HEK293 (cell line): Measurements from ENCODE around the gene P2RX7.

Experiments used
- CTCF ChIA-PET: fragments of 350-600 bp; formaldehyde crosslinking; extraction: SDS; loops from one replicate; lab custom pipeline; 2021; ENCODE audit warnings: antibody characterized with exemption; lab: Yijun Ruan, JAX
- POLR2A ChIA-PET: fragments of 300-600 bp; formaldehyde crosslinking; extraction: SDS; loops from one replicate; lab custom pipeline; 2020; ENCODE audit warnings: antibody characterized with exemption, inconsistent platforms; lab: Yijun Ruan, JAX
- H3K27ac ChIP-seq: fragments of 200-500 bp; sonication (Bioruptor generic); 2 replicates; pipeline ENCODE4 v1.5.1; 2014; ENCODE audit warnings: low read depth, low read length, control low read depth, inconsistent platforms; ENCODE audit errors: extremely low read depth
- H3K36me3 ChIP-seq, 2 experiments: fragments of 200-500 bp in 1 of 2; sonication (Bioruptor generic) in 1 of 2; 1 replicate in 1 of 2; 2 replicates in 1 of 2; pipeline ENCODE4 v1.5.1; 2014 to 2017; ENCODE audit warnings: inconsistent platforms in 2 of 2, low read length in 2 of 2; ENCODE audit not compliant: control insufficient read depth in 2 of 2, insufficient read depth in 1 of 2
- H3K4me1 ChIP-seq: fragments of 200-500 bp; sonication (Bioruptor generic); 2 replicates; pipeline ENCODE4 v1.5.1; 2014; ENCODE audit warnings: mild to moderate bottlenecking, low read length, inconsistent platforms; ENCODE audit not compliant: control insufficient read depth, insufficient read depth
- H3K4me3 ChIP-seq: 2 replicates; pipeline ENCODE4 v1.5.1; 2011; ENCODE audit warnings: low read depth, mild to moderate bottlenecking, control low read depth, low read length, moderate library complexity
- H3K9me3 ChIP-seq: fragments of 200-500 bp; sonication (Bioruptor generic); 2 replicates; pipeline ENCODE4 v1.5.1; 2014; ENCODE audit warnings: low read depth, low read length, inconsistent platforms; ENCODE audit not compliant: control insufficient read depth, insufficient read depth
- ATF2 ChIP-seq: fragments of 450-650 bp; formaldehyde crosslinking; IDR thresholded peaks from 2 replicates; pipeline ENCODE4 v1.5.1; 2016; ENCODE audit warnings: missing biosample characterization, missing genetic modification characterization, low read depth
- CTCF ChIP-seq: fragments of 450-650 bp; formaldehyde crosslinking; IDR thresholded peaks from 2 replicates; pipeline ENCODE4 v1.5.1; 2016; ENCODE audit warnings: missing biosample characterization, missing genetic modification characterization
- KLF17 ChIP-seq: fragments of 450-650 bp; formaldehyde crosslinking; IDR thresholded peaks from 2 replicates; pipeline ENCODE4 v1.5.1; 2016; ENCODE audit warnings: missing biosample characterization, missing genetic modification characterization
- KLF7 ChIP-seq: fragments of 450-650 bp; formaldehyde crosslinking; IDR thresholded peaks from 2 replicates; pipeline ENCODE4 v1.5.1; 2016; ENCODE audit warnings: missing biosample characterization, missing genetic modification characterization, borderline replicate concordance
- SP7 ChIP-seq: fragments of 450-650 bp; formaldehyde crosslinking; IDR thresholded peaks from 2 replicates; pipeline ENCODE4 v1.5.1; 2016; ENCODE audit warnings: missing biosample characterization, missing genetic modification characterization
- ZBTB17 ChIP-seq: fragments of 450-650 bp; formaldehyde crosslinking; IDR thresholded peaks from 2 replicates; pipeline ENCODE4 v1.5.1; 2016; ENCODE audit warnings: missing biosample characterization, missing genetic modification characterization
- ZBTB21 ChIP-seq: fragments of 450-650 bp; formaldehyde crosslinking; IDR thresholded peaks from 2 replicates; pipeline ENCODE4 v1.5.1; 2017; ENCODE audit warnings: missing biosample characterization, missing genetic modification characterization
- ZBTB26 ChIP-seq: fragments of 450-650 bp; formaldehyde crosslinking; optimal IDR thresholded peaks from 2 replicates; pipeline ENCODE3; 2016; ENCODE audit warnings: missing biosample characterization, mild to moderate bottlenecking, missing genetic modification characterization
- ZBTB6 ChIP-seq: fragments of 450-650 bp; formaldehyde crosslinking; IDR thresholded peaks from 2 replicates; pipeline ENCODE4 v1.5.1; 2017; ENCODE audit warnings: missing biosample characterization, missing genetic modification characterization
- ZBTB7A ChIP-seq: fragments of 450-650 bp; formaldehyde crosslinking; IDR thresholded peaks from 2 replicates; pipeline ENCODE4 v1.5.1; 2016; ENCODE audit warnings: low read depth, missing biosample characterization, missing genetic modification characterization
- ZNF10 ChIP-seq: fragments of 450-650 bp; formaldehyde crosslinking; IDR thresholded peaks from 2 replicates; pipeline ENCODE4 v1.5.1; 2017; ENCODE audit warnings: missing biosample characterization, missing genetic modification characterization
- ZNF19 ChIP-seq: fragments of 450-650 bp; formaldehyde crosslinking; IDR thresholded peaks from 2 replicates; pipeline ENCODE4; 2016; ENCODE audit warnings: missing biosample characterization, missing genetic modification characterization, low read depth
- ZNF280C ChIP-seq: fragments of 450-650 bp; formaldehyde crosslinking; IDR thresholded peaks from 2 replicates; pipeline ENCODE4 v1.5.1; 2016; ENCODE audit warnings: missing biosample characterization, missing genetic modification characterization
- ZNF302 ChIP-seq: fragments of 450-650 bp; formaldehyde crosslinking; IDR thresholded peaks from 2 replicates; pipeline ENCODE4 v1.5.1; 2016; ENCODE audit warnings: missing biosample characterization, missing genetic modification characterization, low read depth
- ZNF335 ChIP-seq: fragments of 450-650 bp; formaldehyde crosslinking; conservative IDR thresholded peaks from 2 replicates; pipeline ENCODE4 v1.5.1; 2016; ENCODE audit warnings: missing biosample characterization, missing genetic modification characterization
- ZNF350 ChIP-seq: fragments of 450-650 bp; formaldehyde crosslinking; IDR thresholded peaks from 2 replicates; pipeline ENCODE4 v1.5.0; 2017; ENCODE audit warnings: missing biosample characterization, mild to moderate bottlenecking, missing genetic modification characterization
- ZNF354C ChIP-seq: fragments of 450-650 bp; formaldehyde crosslinking; IDR thresholded peaks from 2 replicates; pipeline ENCODE4 v1.5.1; 2016; ENCODE audit warnings: missing biosample characterization, missing genetic modification characterization, low read depth, borderline replicate concordance
- ZNF624 ChIP-seq: fragments of 450-650 bp; formaldehyde crosslinking; IDR thresholded peaks from 2 replicates; pipeline ENCODE4 v1.5.1; 2017; ENCODE audit warnings: missing biosample characterization, missing genetic modification characterization
- ZNF76 ChIP-seq: fragments of 450-650 bp; formaldehyde crosslinking; IDR thresholded peaks from 2 replicates; pipeline ENCODE4; 2016; ENCODE audit warnings: low read depth, missing biosample characterization, missing genetic modification characterization, borderline replicate concordance
- ZNF777 ChIP-seq: fragments of 450-650 bp; formaldehyde crosslinking; IDR thresholded peaks from 2 replicates; pipeline ENCODE4 v1.5.1; 2017; ENCODE audit warnings: missing biosample characterization, missing genetic modification characterization, borderline replicate concordance

The P2RX7 gene

GRCh38 chr12:121108492-121108891, 24.2 kb upstream of the P2RX7 start:
- ChIA-PET POLR2A (no interaction called here), CTCF (interaction anchor here (1.6 kb wide), 1 partner anchor 103 kb away, joined by 12 read pairs; no protein-coding TSS in a partner anchor)
- H3K9me3 ChIP-seq, result no peaks in the 10 kb centered on the region
- H3K4me3 ChIP-seq, result no peak overlapping the region
- H3K4me1 ChIP-seq, result no peaks in the 10 kb centered on the region
- no peak overlapping the region for H3K27ac ChIP-seq
- TF ChIP-seq ZNF350 (tag by site-specific recombination) (no peak), ZBTB7A (tag by site-specific recombination) (no peak), ZNF280C (tag by site-specific recombination) (no peak), KLF7 (tag by site-specific recombination) (no peak), ZNF10 (tag by site-specific recombination) (peak; percentile 61; the same call in 1 of the 2 replicates), ZBTB26 (tag by site-specific recombination) (no peak), ZNF777 (no peak), ATF2 (tag by site-specific recombination) (peak; percentile 36; the same call in 1 of the 2 replicates), ZNF302 (no peak), ZNF76 (tag by site-specific recombination) (no peak)
- H3K36me3 ChIP-seq, result no peaks in the 10 kb centered on the region

- CTCF ChIA-PET, result interaction anchor here (0.6 to 2.9 kb wide), 19 partner anchors 9 to 882 kb away, joined by 3 to 24 read pairs (median 4); no protein-coding TSS in a partner anchor
- no peak overlapping the region for H3K4me3 ChIP-seq
- H3K36me3 ChIP-seq, result no peaks in the 10 kb centered on the region
- no peaks in the 10 kb centered on the region for H3K9me3 ChIP-seq
- no peaks in the 10 kb centered on the region for H3K4me1 ChIP-seq
- POLR2A ChIA-PET, result no interaction called here
- no peak overlapping the region for H3K27ac ChIP-seq
- peak; percentile 67 for TF ChIP-seq ZBTB17 (tag by site-specific recombination)
- TF ChIP-seq KLF17, result no peak
- no peak for TF ChIP-seq ZBTB21 (tag by site-specific recombination)
- TF ChIP-seq ZNF19 (tag by site-specific recombination), result no peak
- no peak for TF ChIP-seq ZBTB6 (tag by site-specific recombination)
- peak; percentile 75 for TF ChIP-seq SP7 (tag by site-specific recombination)
- TF ChIP-seq ZNF335 (tag by site-specific recombination), result peak; percentile 46; the same call in 1 of the 2 replicates
- no peak for TF ChIP-seq ZBTB26 (tag by site-specific recombination)
- TF ChIP-seq ZNF624 (tag by site-specific recombination), result no peak
- peak; percentile 81 for TF ChIP-seq CTCF
- TF ChIP-seq ZNF354C (tag by site-specific recombination), result no peak
These were observed 22.3 kb upstream of the P2RX7 start for GRCh38 chr12:121110211-121110940.
